GM23248 (cell line): ENCODE data around the gene ADGRL3.

Experiments used
- EZH2 ChIP-seq: fragments of 200-600 bp; sonication (generic); IDR thresholded peaks from 2 replicates; pipeline ENCODE4 v1.6.1; 2018; ENCODE audit warnings: antibody characterized with exemption, mild to moderate bottlenecking; ENCODE audit not compliant: insufficient read depth, poor library complexity, severe bottlenecking
- EZH2phosphoT487 ChIP-seq: fragments of 200-600 bp; sonication (generic); IDR thresholded peaks from 2 replicates; pipeline ENCODE4 v1.6.1; 2018; ENCODE audit warnings: antibody characterized with exemption, moderate library complexity, mild to moderate bottlenecking, low read depth; ENCODE audit not compliant: insufficient read depth

GRCh38 chr4:61604054-61604453 lies 403.9 kb downstream of the ADGRL3 start:
- no peak for TF ChIP-seq EZH2
- no peak for TF ChIP-seq EZH2phosphoT487
